Measurements from ENCODE around the gene PDYN. TPM values are rescaled to one million over a fixed set of nuclear protein-coding genes. Genes with fewer than 3 reads are reported as not detected.

Gene PDYN
- polyA plus RNA-seq, 3 donors, result not detected

DNA sequence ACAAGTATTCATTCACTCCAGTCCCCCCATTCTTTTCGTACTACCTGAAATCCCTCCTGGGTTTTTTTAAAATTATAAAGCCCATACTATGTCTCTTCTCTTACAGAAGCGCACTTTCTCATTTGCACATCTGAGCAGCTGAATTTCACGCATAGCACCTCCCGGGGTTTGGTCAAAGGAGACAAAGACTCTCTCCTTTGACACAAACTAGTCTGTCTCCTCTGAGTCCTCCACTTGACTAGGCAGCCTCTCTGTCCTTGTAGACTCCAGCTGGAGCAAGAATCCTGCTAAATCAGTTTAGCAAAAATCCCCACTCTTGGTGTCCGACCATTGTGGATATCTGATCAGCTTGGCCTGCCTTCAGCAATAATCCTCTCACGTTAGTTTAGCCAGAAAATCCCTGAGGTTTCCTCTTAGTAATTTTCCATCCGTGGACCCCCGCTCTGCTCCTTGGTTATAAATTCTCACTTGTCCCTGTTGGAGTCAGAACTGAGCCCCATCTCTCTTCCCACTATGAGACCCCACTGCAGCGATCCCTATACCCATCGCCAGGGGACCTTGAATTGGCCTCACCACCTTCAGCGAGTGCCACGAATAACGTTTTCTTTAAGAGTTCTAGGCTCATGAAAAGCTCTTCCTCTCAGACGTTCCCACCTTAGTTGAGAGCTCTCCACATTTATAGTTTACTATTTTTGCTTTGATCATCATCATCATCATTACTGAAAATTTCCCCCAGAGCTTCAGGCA is 29.0 kb downstream of the PDYN start:
- intact Hi-C loops (cut with micrococcal nuclease), result loop anchor here (5.0 kb wide), 2 partner anchors 33 to 38 kb away; no protein-coding TSS in a partner anchor
- 71% methylated on average over 13 of the region's 14 CpGs for WGBS (ENCODE audit: insufficient coverage)
- Histone ChIP-seq H3K4me2 (replicated peaks; ENCODE audit: extremely low read depth, low read length, poor library complexity, severe bottlenecking) (peak overlapping the region; percentile 68), H3K4me1 (ENCODE audit: control insufficient read depth in 1 of 2, insufficient read depth in 2 of 2, low read length in 2 of 2) (peaks cover 33 to 39% of the 10 kb centered on the region in 2 donors), H3K27ac (ENCODE audit: low read depth in 1 of 2, low read length in 2 of 2) (peak overlapping the region; percentile 81 to 83), H4K20me1 (ENCODE audit: insufficient read depth, low read length) (no peaks in the 10 kb centered on the region), H2AFZ (ENCODE audit: insufficient read depth, low read depth, low read length, poor library complexity, severe bottlenecking) (peak overlapping the region; percentile 61), H3K4me3 (replicated peaks in 1 of 3; ENCODE audit: low read depth in 2 of 3, low read length in 3 of 3) (peak overlapping the region; percentile 3 to 67 (median 29)), H3K36me3 (replicated peaks in 1 of 2; ENCODE audit: control insufficient read depth in 1 of 2, insufficient read depth in 2 of 2, low read length in 2 of 2) (no peaks in the 10 kb centered on the region), H3K79me2 (ENCODE audit: insufficient read depth, low read length) (no peaks in the 10 kb centered on the region), H3K27me3 (ENCODE audit: control insufficient read depth in 2 of 2, insufficient read depth in 2 of 2, low read length in 2 of 2) (no peaks in the 10 kb centered on the region), H3K9me3 (replicated peaks in 1 of 2; ENCODE audit: control insufficient read depth in 1 of 2, insufficient read depth in 1 of 2, low read length in 2 of 2) (no peaks in the 10 kb centered on the region), H3K9ac (ENCODE audit: insufficient read depth, low read length, poor library complexity, severe bottlenecking) (peak overlapping the region; percentile 6)
- Mint-ChIP-seq H3K36me3 (peaks cover 0 to 1% of the 10 kb centered on the region in 2 donors), H3K4me3 (peak overlapping the region; percentile 68 to 86), H3K27ac (peak overlapping the region; percentile 90 to 96 (median 95)), H3K4me1 (peaks cover 44% of the 10 kb centered on the region), H3K27me3 (ENCODE audit: low read depth in 3 of 3) (peaks cover 0 to 3% (median 3%) of the 10 kb centered on the region in 3 donors), H3K9me3 (peaks cover 0 to 12% (median 0%) of the 10 kb centered on the region in 7 donors)
- TF ChIP-seq, protein P1, sequence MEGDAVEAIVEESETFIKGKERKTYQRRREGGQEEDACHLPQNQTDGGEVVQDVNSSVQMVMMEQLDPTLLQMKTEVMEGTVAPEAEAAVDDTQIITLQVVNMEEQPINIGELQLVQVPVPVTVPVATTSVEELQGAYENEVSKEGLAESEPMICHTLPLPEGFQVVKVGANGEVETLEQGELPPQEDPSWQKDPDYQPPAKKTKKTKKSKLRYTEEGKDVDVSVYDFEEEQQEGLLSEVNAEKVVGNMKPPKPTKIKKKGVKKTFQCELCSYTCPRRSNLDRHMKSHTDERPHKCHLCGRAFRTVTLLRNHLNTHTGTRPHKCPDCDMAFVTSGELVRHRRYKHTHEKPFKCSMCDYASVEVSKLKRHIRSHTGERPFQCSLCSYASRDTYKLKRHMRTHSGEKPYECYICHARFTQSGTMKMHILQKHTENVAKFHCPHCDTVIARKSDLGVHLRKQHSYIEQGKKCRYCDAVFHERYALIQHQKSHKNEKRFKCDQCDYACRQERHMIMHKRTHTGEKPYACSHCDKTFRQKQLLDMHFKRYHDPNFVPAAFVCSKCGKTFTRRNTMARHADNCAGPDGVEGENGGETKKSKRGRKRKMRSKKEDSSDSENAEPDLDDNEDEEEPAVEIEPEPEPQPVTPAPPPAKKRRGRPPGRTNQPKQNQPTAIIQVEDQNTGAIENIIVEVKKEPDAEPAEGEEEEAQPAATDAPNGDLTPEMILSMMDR (IDR thresholded peaks at IDR 0.05), result no peak
- no peak for DNase-seq

DNA sequence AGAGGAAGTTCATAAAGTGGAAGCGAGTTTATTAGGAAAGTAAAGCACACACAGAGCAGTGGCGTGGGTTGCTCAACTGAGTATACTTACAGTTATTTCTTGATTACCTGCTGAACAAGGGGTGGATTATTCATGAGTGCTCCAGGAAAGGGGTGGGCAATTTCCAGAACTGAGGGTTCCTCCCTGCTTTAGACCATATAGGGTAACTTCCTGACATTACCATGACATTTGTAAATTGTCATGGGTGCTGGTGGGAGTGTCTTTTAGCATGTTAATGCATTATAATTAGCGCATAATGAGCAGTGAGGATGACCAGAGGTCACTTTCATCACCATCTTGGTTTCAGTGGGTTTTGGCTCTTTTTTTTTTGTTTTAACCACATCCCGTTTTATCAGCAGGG is 29.8 kb downstream of the PDYN start:
- Histone ChIP-seq H2AFZ (ENCODE audit: insufficient read depth, low read depth, low read length, poor library complexity, severe bottlenecking) (no peak overlapping the region), H3K4me2 (replicated peaks; ENCODE audit: extremely low read depth, low read length, poor library complexity, severe bottlenecking) (peak overlapping the region; percentile 24), H3K36me3 (replicated peaks in 1 of 2; ENCODE audit: control insufficient read depth in 1 of 2, insufficient read depth in 2 of 2, low read length in 2 of 2) (no peaks in the 10 kb centered on the region), H3K27ac (ENCODE audit: low read depth in 1 of 2, low read length in 2 of 2) (peak overlapping the region in 1 of 2 donors; percentile 81), H3K79me2 (ENCODE audit: insufficient read depth, low read length) (no peaks in the 10 kb centered on the region), H3K27me3 (ENCODE audit: control insufficient read depth in 2 of 2, insufficient read depth in 2 of 2, low read length in 2 of 2) (no peaks in the 10 kb centered on the region), H3K9me3 (replicated peaks in 1 of 2; ENCODE audit: control insufficient read depth in 1 of 2, insufficient read depth in 1 of 2, low read length in 2 of 2) (no peaks in the 10 kb centered on the region), H3K4me3 (replicated peaks in 1 of 3; ENCODE audit: low read depth in 2 of 3, low read length in 3 of 3) (no peak overlapping the region), H4K20me1 (ENCODE audit: insufficient read depth, low read length) (no peaks in the 10 kb centered on the region), H3K4me1 (ENCODE audit: control insufficient read depth in 1 of 2, insufficient read depth in 2 of 2, low read length in 2 of 2) (peaks cover 33 to 39% of the 10 kb centered on the region in 2 donors), H3K9ac (ENCODE audit: insufficient read depth, low read length, poor library complexity, severe bottlenecking) (no peak overlapping the region)
- peaks cover 0 to 9% (median 0%) of the 10 kb centered on the region in 7 donors for H3K9me3 Mint-ChIP-seq
- TF ChIP-seq, protein P1 (IDR thresholded peaks at IDR 0.05), result no peak
- intact Hi-C loops (cut with micrococcal nuclease), result loop anchor here in 1 of 2 donors (5.0 kb wide), 1 partner anchor 37 kb away; no protein-coding TSS in a partner anchor
- peak; percentile 71 to 88 (median 74) for DNase-seq
- H3K27me3 Mint-ChIP-seq (ENCODE audit: low read depth in 3 of 3), result peaks cover 0 to 2% (median 0%) of the 10 kb centered on the region in 3 donors
- peaks cover 44% of the 10 kb centered on the region for H3K4me1 Mint-ChIP-seq
- H3K36me3 Mint-ChIP-seq, result peaks cover 0 to 1% of the 10 kb centered on the region in 2 donors
- 17% methylated on average over 2 of the region's 4 CpGs for WGBS (ENCODE audit: insufficient coverage)
- H3K4me3 Mint-ChIP-seq, result peak overlapping the region in 1 of 2 donors; percentile 50
- H3K27ac Mint-ChIP-seq, result peak overlapping the region; percentile 79 to 96 (median 94)
